Measurements from ENCODE around the gene ANKK1. TPM values are rescaled to one million over a fixed set of nuclear protein-coding genes. Genes with fewer than 3 reads are reported as not detected.
A peak's percentile ranks its signal among the peaks of the same experiment; 100 is the strongest.

Gene ANKK1
- polyA plus RNA-seq, 10 donors: 0.09 to 0.48 (median 0.22) TPM; not detected in 2

- peak in 2 of 3 donors; percentile 55 to 77 for DNase-seq
Measured at GRCh38 chr11:113376156-113376555, 11.4 kb upstream of the ANKK1 start.

GRCh38 chr11:113377681-113378412, 9.7 kb upstream of the ANKK1 start:
- peak; percentile 14 to 60 (median 40) for DNase-seq

- no peak for DNase-seq
Measured at GRCh38 chr11:113378692-113379091, 8.9 kb upstream of the ANKK1 start.

GRCh38 chr11:113382121-113382520, 5.5 kb upstream of the ANKK1 start:
- no peak for DNase-seq

GRCh38 chr11:113384551-113384950, 3.0 kb upstream of the ANKK1 start:
- peak in 2 of 3 donors; percentile 15 to 49 for DNase-seq

GRCh38 chr11:113385749-113386148, 1.8 kb upstream of the ANKK1 start:
- no peak for DNase-seq

GRCh38 chr11:113386866-113387265, 713 bp upstream of the ANKK1 start:
- no peak for DNase-seq

GRCh38 chr11:113389272-113389671, 1.7 kb downstream of the ANKK1 start:
- no peak for DNase-seq

GRCh38 chr11:113392236-113392921, 4.8 kb downstream of the ANKK1 start:
- DNase-seq: no peak

GRCh38 chr11:113393501-113393985, 6.0 kb downstream of the ANKK1 start:
- DNase-seq: no peak

GRCh38 chr11:113394919-113395318, 7.3 kb downstream of the ANKK1 start:
- DNase-seq: no peak

- DNase-seq: no peak
Measured at GRCh38 chr11:113395782-113396336, 8.3 kb downstream of the ANKK1 start.

GRCh38 chr11:113396690-113397089, 9.1 kb downstream of the ANKK1 start:
- DNase-seq: no peak

GRCh38 chr11:113397212-113397611, 9.6 kb downstream of the ANKK1 start:
- DNase-seq: no peak

- DNase-seq: no peak
Measured at GRCh38 chr11:113397821-113398220, 10.2 kb downstream of the ANKK1 start.

- no peak for DNase-seq
Measured at GRCh38 chr11:113398669-113399430, 11.3 kb downstream of the ANKK1 start.

GRCh38 chr11:113400631-113401230, 13.2 kb downstream of the ANKK1 start:
- DNase-seq: no peak

- peak; percentile 7 to 29 (median 14) for DNase-seq
Measured at GRCh38 chr11:113401718-113402117, 14.1 kb downstream of the ANKK1 start.

GRCh38 chr11:113404859-113405430, 17.4 kb downstream of the ANKK1 start:
- no peak for DNase-seq

- no peak for DNase-seq
Measured at GRCh38 chr11:113405724-113406478, 18.3 kb downstream of the ANKK1 start.
